ENCODE results near the gene SVOP.

DNA sequence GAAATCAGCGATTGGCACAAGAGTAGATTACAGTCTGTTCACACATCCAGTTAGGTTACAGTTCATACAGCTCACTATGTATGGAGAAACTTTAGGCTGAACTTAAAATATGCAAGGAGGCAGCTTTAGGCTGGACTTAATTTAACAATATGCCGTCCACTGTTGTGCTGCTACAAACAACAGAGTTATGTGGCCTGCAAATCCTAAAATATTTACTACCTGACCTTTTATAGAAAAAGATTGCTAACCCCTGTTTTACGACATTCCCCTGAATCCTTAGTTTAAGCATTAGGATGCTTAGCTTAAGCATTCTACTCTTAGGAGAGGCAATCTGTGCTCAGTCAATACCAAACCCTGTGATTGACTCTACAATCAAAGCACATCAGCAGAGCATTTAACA lies 90.1 kb downstream of the SVOP start:
- TF ChIP-seq, protein P1, sequence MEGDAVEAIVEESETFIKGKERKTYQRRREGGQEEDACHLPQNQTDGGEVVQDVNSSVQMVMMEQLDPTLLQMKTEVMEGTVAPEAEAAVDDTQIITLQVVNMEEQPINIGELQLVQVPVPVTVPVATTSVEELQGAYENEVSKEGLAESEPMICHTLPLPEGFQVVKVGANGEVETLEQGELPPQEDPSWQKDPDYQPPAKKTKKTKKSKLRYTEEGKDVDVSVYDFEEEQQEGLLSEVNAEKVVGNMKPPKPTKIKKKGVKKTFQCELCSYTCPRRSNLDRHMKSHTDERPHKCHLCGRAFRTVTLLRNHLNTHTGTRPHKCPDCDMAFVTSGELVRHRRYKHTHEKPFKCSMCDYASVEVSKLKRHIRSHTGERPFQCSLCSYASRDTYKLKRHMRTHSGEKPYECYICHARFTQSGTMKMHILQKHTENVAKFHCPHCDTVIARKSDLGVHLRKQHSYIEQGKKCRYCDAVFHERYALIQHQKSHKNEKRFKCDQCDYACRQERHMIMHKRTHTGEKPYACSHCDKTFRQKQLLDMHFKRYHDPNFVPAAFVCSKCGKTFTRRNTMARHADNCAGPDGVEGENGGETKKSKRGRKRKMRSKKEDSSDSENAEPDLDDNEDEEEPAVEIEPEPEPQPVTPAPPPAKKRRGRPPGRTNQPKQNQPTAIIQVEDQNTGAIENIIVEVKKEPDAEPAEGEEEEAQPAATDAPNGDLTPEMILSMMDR (IDR thresholded peaks at IDR 0.05), result no peak
- no peak for TF ChIP-seq POLR2A (IDR thresholded peaks at IDR 0.05)

Data from testis (tissue), 2 donors.